HEK293 (cell line): ENCODE data around the gene AP2M1.

Experiments
- CTCF ChIA-PET: fragments of 350-600 bp; formaldehyde crosslinking; extraction: SDS; loops from one replicate; lab custom pipeline; 2021; ENCODE audit warnings: antibody characterized with exemption; lab: Yijun Ruan, JAX
- POLR2A ChIA-PET: fragments of 300-600 bp; formaldehyde crosslinking; extraction: SDS; loops from one replicate; lab custom pipeline; 2020; ENCODE audit warnings: antibody characterized with exemption, inconsistent platforms; lab: Yijun Ruan, JAX
- H3K27ac ChIP-seq: fragments of 200-500 bp; sonication (Bioruptor generic); 2 replicates; pipeline ENCODE4 v1.5.1; 2014; ENCODE audit warnings: low read depth, low read length, control low read depth, inconsistent platforms; ENCODE audit errors: extremely low read depth
- H3K36me3 ChIP-seq, 2 experiments: fragments of 200-500 bp in 1 of 2; sonication (Bioruptor generic) in 1 of 2; 1 replicate in 1 of 2; 2 replicates in 1 of 2; pipeline ENCODE4 v1.5.1; 2014 to 2017; ENCODE audit warnings: inconsistent platforms in 2 of 2, low read length in 2 of 2; ENCODE audit not compliant: control insufficient read depth in 2 of 2, insufficient read depth in 1 of 2
- H3K4me1 ChIP-seq: fragments of 200-500 bp; sonication (Bioruptor generic); 2 replicates; pipeline ENCODE4 v1.5.1; 2014; ENCODE audit warnings: mild to moderate bottlenecking, low read length, inconsistent platforms; ENCODE audit not compliant: control insufficient read depth, insufficient read depth
- H3K4me3 ChIP-seq: 2 replicates; pipeline ENCODE4 v1.5.1; 2011; ENCODE audit warnings: low read depth, mild to moderate bottlenecking, control low read depth, low read length, moderate library complexity
- H3K9me3 ChIP-seq: fragments of 200-500 bp; sonication (Bioruptor generic); 2 replicates; pipeline ENCODE4 v1.5.1; 2014; ENCODE audit warnings: low read depth, low read length, inconsistent platforms; ENCODE audit not compliant: control insufficient read depth, insufficient read depth
- GLI4 ChIP-seq: fragments of 450-650 bp; formaldehyde crosslinking; IDR thresholded peaks from 2 replicates; pipeline ENCODE4 v1.5.1; 2016; ENCODE audit warnings: missing biosample characterization, missing genetic modification characterization
- HIC1 ChIP-seq: fragments of 450-650 bp; formaldehyde crosslinking; IDR thresholded peaks from 2 replicates; pipeline ENCODE4 v1.5.1; 2016; ENCODE audit warnings: missing biosample characterization, missing genetic modification characterization
- IKZF3 ChIP-seq: fragments of 450-650 bp; IDR thresholded peaks from 2 replicates; pipeline ENCODE4 v1.5.0; 2018; ENCODE audit warnings: missing biosample characterization, mild to moderate bottlenecking, missing genetic modification characterization, moderate library complexity
- KLF1 ChIP-seq: fragments of 450-650 bp; formaldehyde crosslinking; IDR thresholded peaks from 2 replicates; pipeline ENCODE4 v1.5.1; 2016; ENCODE audit warnings: missing biosample characterization, missing genetic modification characterization
- ZBTB10 ChIP-seq: fragments of 450-650 bp; formaldehyde crosslinking; IDR thresholded peaks from 2 replicates; pipeline ENCODE4 v1.5.1; 2016; ENCODE audit warnings: missing biosample characterization, missing genetic modification characterization
- ZBTB11 ChIP-seq: fragments of 450-650 bp; formaldehyde crosslinking; conservative IDR thresholded peaks from 2 replicates; pipeline ENCODE4 v1.5.1; 2016; ENCODE audit warnings: low read depth, missing biosample characterization, missing genetic modification characterization
- ZNF114 ChIP-seq: fragments of 450-650 bp; formaldehyde crosslinking; IDR thresholded peaks from 2 replicates; pipeline ENCODE4 v1.5.0; 2017; ENCODE audit warnings: missing biosample characterization, missing genetic modification characterization
- ZNF133 ChIP-seq: fragments of 450-650 bp; formaldehyde crosslinking; IDR thresholded peaks from 2 replicates; pipeline ENCODE4 v1.5.1; 2016; ENCODE audit warnings: missing biosample characterization, missing genetic modification characterization
- ZNF202 ChIP-seq: fragments of 450-650 bp; formaldehyde crosslinking; IDR thresholded peaks from 2 replicates; pipeline ENCODE4 v1.5.1; 2016; ENCODE audit warnings: missing biosample characterization, missing genetic modification characterization, borderline replicate concordance
- ZNF221 ChIP-seq: fragments of 450-650 bp; formaldehyde crosslinking; IDR thresholded peaks from 2 replicates; pipeline ENCODE4 v1.5.1; 2017; ENCODE audit warnings: missing biosample characterization, missing genetic modification characterization, borderline replicate concordance
- ZNF248 ChIP-seq: fragments of 450-650 bp; formaldehyde crosslinking; IDR thresholded peaks from 2 replicates; pipeline ENCODE4 v1.5.1; 2017; ENCODE audit warnings: missing biosample characterization, missing genetic modification characterization
- ZNF341 ChIP-seq: fragments of 450-650 bp; formaldehyde crosslinking; IDR thresholded peaks from 2 replicates; pipeline ENCODE4; 2016; ENCODE audit warnings: low read depth, missing biosample characterization, missing genetic modification characterization
- ZNF350 ChIP-seq: fragments of 450-650 bp; formaldehyde crosslinking; IDR thresholded peaks from 2 replicates; pipeline ENCODE4 v1.5.0; 2017; ENCODE audit warnings: missing biosample characterization, mild to moderate bottlenecking, missing genetic modification characterization
- ZNF366 ChIP-seq: fragments of 450-650 bp; formaldehyde crosslinking; conservative IDR thresholded peaks from 2 replicates; pipeline ENCODE4 v1.5.1; 2016; ENCODE audit warnings: missing biosample characterization, missing genetic modification characterization
- ZNF416 ChIP-seq: fragments of 450-650 bp; formaldehyde crosslinking; IDR thresholded peaks from 2 replicates; pipeline ENCODE4 v1.5.1; 2016; ENCODE audit warnings: missing biosample characterization, missing genetic modification characterization
- ZNF521 ChIP-seq: fragments of 450-650 bp; formaldehyde crosslinking; IDR thresholded peaks from 2 replicates; pipeline ENCODE4 v1.5.1; 2017; ENCODE audit warnings: missing biosample characterization, mild to moderate bottlenecking, missing genetic modification characterization
- ZNF585B ChIP-seq: fragments of 450-650 bp; formaldehyde crosslinking; IDR thresholded peaks from 2 replicates; pipeline ENCODE4 v1.5.1; 2016; ENCODE audit warnings: missing biosample characterization, missing genetic modification characterization
- ZNF621 ChIP-seq: fragments of 450-650 bp; formaldehyde crosslinking; IDR thresholded peaks from 2 replicates; pipeline ENCODE4 v1.5.1; 2017; ENCODE audit warnings: missing biosample characterization, missing genetic modification characterization
- ZNF629 ChIP-seq: fragments of 450-650 bp; formaldehyde crosslinking; IDR thresholded peaks from 2 replicates; pipeline ENCODE4 v1.5.1; 2017; ENCODE audit warnings: missing biosample characterization, missing genetic modification characterization
- ZNF654 ChIP-seq: fragments of 450-650 bp; formaldehyde crosslinking; IDR thresholded peaks from 2 replicates; pipeline ENCODE4 v1.5.1; 2016; ENCODE audit warnings: low read depth, missing biosample characterization, missing genetic modification characterization
- ZNF660 ChIP-seq: fragments of 450-650 bp; IDR thresholded peaks from 2 replicates; pipeline ENCODE4 v1.5.1; 2018; ENCODE audit warnings: missing biosample characterization, mild to moderate bottlenecking, missing genetic modification characterization
- ZNF677 ChIP-seq: fragments of 450-650 bp; IDR thresholded peaks from 2 replicates; pipeline ENCODE4 v1.5.0; 2018; ENCODE audit warnings: missing biosample characterization, mild to moderate bottlenecking, missing genetic modification characterization, moderate library complexity
- ZNF777 ChIP-seq: fragments of 450-650 bp; formaldehyde crosslinking; IDR thresholded peaks from 2 replicates; pipeline ENCODE4 v1.5.1; 2017; ENCODE audit warnings: missing biosample characterization, missing genetic modification characterization, borderline replicate concordance
- ZNF792 ChIP-seq: fragments of 450-650 bp; formaldehyde crosslinking; IDR thresholded peaks from 2 replicates; pipeline ENCODE4 v1.5.1; 2016; ENCODE audit warnings: missing biosample characterization, missing genetic modification characterization
- ZNF830 ChIP-seq: fragments of 450-650 bp; IDR thresholded peaks from 2 replicates; pipeline ENCODE4 v1.5.0; 2018; ENCODE audit warnings: missing biosample characterization, missing genetic modification characterization, low read depth, mild to moderate bottlenecking, moderate library complexity
- ZNF843 ChIP-seq: fragments of 450-650 bp; formaldehyde crosslinking; IDR thresholded peaks from 2 replicates; pipeline ENCODE4 v1.5.1; 2016; ENCODE audit warnings: missing biosample characterization, missing genetic modification characterization
- ZSCAN18 ChIP-seq: fragments of 450-650 bp; formaldehyde crosslinking; IDR thresholded peaks from 2 replicates; pipeline ENCODE4 v1.5.1; 2016; ENCODE audit warnings: missing biosample characterization, missing genetic modification characterization
- ZSCAN30 ChIP-seq: fragments of 450-650 bp; IDR thresholded peaks from 2 replicates; pipeline ENCODE4 v1.5.1; 2018; ENCODE audit warnings: missing biosample characterization, mild to moderate bottlenecking, missing genetic modification characterization, moderate library complexity
- ZSCAN4 ChIP-seq: fragments of 450-650 bp; formaldehyde crosslinking; IDR thresholded peaks from 2 replicates; pipeline ENCODE4 v1.5.1; 2017; ENCODE audit warnings: missing biosample characterization, missing genetic modification characterization

Gene AP2M1

GRCh38 chr3:184227481-184227935, 52.9 kb downstream of the AP2M1 start:
- CTCF ChIA-PET: interaction anchor here (0.5 to 4.4 kb wide), 30 partner anchors 10 to 824 kb away, joined by 3 to 66 read pairs (median 4); no protein-coding TSS in a partner anchor
- H3K36me3 ChIP-seq: no peaks in the 10 kb centered on the region
- H3K4me3 ChIP-seq: no peak overlapping the region
- no peaks in the 10 kb centered on the region for H3K4me1 ChIP-seq
- H3K9me3 ChIP-seq: no peaks in the 10 kb centered on the region
- H3K27ac ChIP-seq: no peak overlapping the region
- POLR2A ChIA-PET: interaction anchor here (0.6 kb wide), 1 partner anchor 29 kb away, joined by 3 read pairs; no protein-coding TSS in a partner anchor
- TF ChIP-seq ZNF366 (tag by site-specific recombination) (no peak), ZNF660 (tag by site-specific recombination) (0 out of 2 replicates have a peak, but pooled peaks have one; percentile 24), ZSCAN30 (tag by site-specific recombination) (0 out of 2 replicates have a peak, but pooled peaks have one; percentile 61), ZBTB10 (no peak), ZNF221 (tag by site-specific recombination) (no peak), ZNF843 (no peak), ZNF654 (tag by site-specific recombination) (peak; percentile 25), ZNF114 (tag by site-specific recombination) (no peak), ZNF521 (no peak), ZNF629 (tag by site-specific recombination) (no peak), ZSCAN4 (tag by site-specific recombination) (peak; percentile 28; the same call in 1 of the 2 replicates), HIC1 (tag by site-specific recombination) (peak; percentile 73; the same call in 1 of the 2 replicates), ZNF585B (tag by site-specific recombination) (no peak), IKZF3 (tag by site-specific recombination) (no peak), GLI4 (tag by site-specific recombination) (no peak), ZSCAN18 (tag by site-specific recombination) (no peak), ZBTB11 (no peak), ZNF202 (tag by site-specific recombination) (no peak), ZNF777 (no peak), KLF1 (tag by site-specific recombination) (no peak), ZNF350 (tag by site-specific recombination) (no peak), ZNF792 (no peak), ZNF416 (no peak), ZNF248 (tag by site-specific recombination) (no peak), ZNF830 (tag by site-specific recombination) (no peak), ZNF621 (tag by site-specific recombination) (no peak), ZNF133 (tag by site-specific recombination) (no peak), ZNF677 (tag by site-specific recombination) (no peak), ZNF341 (tag by site-specific recombination) (no peak)
